GM12878 (cell line): ENCODE data around the gene DNAH9. TPM values are rescaled to one million over a fixed set of nuclear protein-coding genes. Genes with fewer than 3 reads are reported as not detected.

Experiments used
- ATAC-seq: fragments of 200-7000 bp; cut with Tn5 transposase; 3 replicates; pipeline ENCODE4 v1.9.1; 2020; ENCODE audit warnings: mild to moderate bottlenecking, moderate library complexity
- BruUV-seq: library from RNA; stranded (reverse); fragments of 400-500 nt; replicated peaks from 2 replicates; lab custom pipeline; 2021; lab: Mats Ljungman, UMichigan
- CTCF ChIA-PET: fragments of 300-600 bp; sonication (Branson Sonifier 250); formaldehyde crosslinking; extraction: SDS; loops from one replicate; lab custom pipeline; 2021; ENCODE audit warnings: inconsistent platforms; lab: Yijun Ruan, JAX
- POLR2A ChIA-PET: fragments of 350-600 bp; formaldehyde crosslinking; extraction: SDS; loops from one replicate; lab custom pipeline; 2021; ENCODE audit warnings: inconsistent platforms; lab: Charles Lee
- RAD21 ChIA-PET: fragments of 300-600 bp; sonication (Branson Sonifier 250); formaldehyde crosslinking; loops from one replicate; lab custom pipeline; 2023; ENCODE audit warnings: antibody characterized with exemption; ENCODE audit not compliant: unreplicated experiment; lab: Charles Lee
- SMC1A ChIA-PET: fragments of 300-600 bp; sonication (Branson Sonifier 250); formaldehyde crosslinking; loops from one replicate; lab custom pipeline; 2023; ENCODE audit not compliant: unreplicated experiment, uncharacterized antibody; lab: Charles Lee
- DNase-seq: peaks from one replicate; pipeline ENCODE4 v3.0.0-alpha.2; 2011; ENCODE audit warnings: low read depth, low spot score
- FAIRE-seq: peaks from 3 replicates; lab custom pipeline; 2011; peaks lifted over from hg19 to GRCh38; lab: Jason Lieb, UNC
- H2AFZ ChIP-seq: 2 replicates; pipeline ENCODE4 v1.6.0; 2011; ENCODE audit warnings: low read depth, low read length, control low read depth; ENCODE audit not compliant: control insufficient read depth
- H3K27ac ChIP-seq: 2 replicates; pipeline ENCODE4 v1.5.1; 2011; ENCODE audit warnings: control low read depth; ENCODE audit not compliant: control insufficient read depth, insufficient read depth
- H3K27me3 ChIP-seq, 2 experiments: replicated peaks in 1 of 2; 2 replicates each; pipeline versions ENCODE4 v1.6.0 to v1.6.1; 2011; ENCODE audit warnings: low read length in 1 of 2; ENCODE audit not compliant: control insufficient read depth in 2 of 2, insufficient read depth in 2 of 2
- H3K36me3 ChIP-seq, 2 experiments: 2 replicates each; pipeline ENCODE4 v1.5.1; 2011; ENCODE audit warnings: low read length in 1 of 2; ENCODE audit not compliant: control insufficient read depth in 2 of 2, insufficient read depth in 2 of 2
- H3K4me1 ChIP-seq: 2 replicates; pipeline ENCODE4 v1.6.1; 2011; ENCODE audit warnings: mild to moderate bottlenecking, low read length, moderate library complexity, mixed read lengths; ENCODE audit not compliant: control insufficient read depth, insufficient read depth
- H3K4me2 ChIP-seq: 2 replicates; pipeline ENCODE4 v1.6.0; 2011; ENCODE audit warnings: control low read depth; ENCODE audit not compliant: control insufficient read depth, insufficient read depth
- H3K4me3 ChIP-seq: fragments of 200-600 bp; sonication (generic); 2 replicates; pipeline ENCODE4 v1.5.1; 2016
- H3K79me2 ChIP-seq: 2 replicates; pipeline ENCODE4 v1.6.0; 2011; ENCODE audit warnings: low read length; ENCODE audit not compliant: control insufficient read depth, insufficient read depth
- H3K9ac ChIP-seq: 2 replicates; pipeline ENCODE4 v1.8.0; 2011; ENCODE audit warnings: low read length, control low read depth, mixed read lengths; ENCODE audit not compliant: control insufficient read depth, insufficient read depth
- H3K9me3 ChIP-seq: replicated peaks from 3 replicates; pipeline ENCODE4 v1.5.1; 2011; ENCODE audit warnings: mild to moderate bottlenecking, low read length; ENCODE audit not compliant: control insufficient read depth, insufficient read depth
- H4K20me1 ChIP-seq: 2 replicates; pipeline ENCODE4 v1.6.0; 2011; ENCODE audit not compliant: control insufficient read depth, insufficient read depth
- ASH2L ChIP-seq: fragments of 300-600, 200-600 bp; sonication (generic); IDR thresholded peaks from 2 replicates; pipeline ENCODE4 v1.6.1; 2017; ENCODE audit warnings: low read depth, mild to moderate bottlenecking, borderline replicate concordance
- BCL3 ChIP-seq: IDR thresholded peaks from 2 replicates; pipeline ENCODE4 v1.6.1; 2011; ENCODE audit warnings: borderline replicate concordance, low read depth, mild to moderate bottlenecking, moderate library complexity, low read length; ENCODE audit not compliant: insufficient read depth, poor library complexity, severe bottlenecking
- CHD2 ChIP-seq: IDR thresholded peaks from 2 replicates; pipeline ENCODE4 v1.6.1; 2011; ENCODE audit warnings: low read depth, low read length, improper control_type of control experiment, borderline replicate concordance
- CUX1 ChIP-seq: IDR thresholded peaks from 2 replicates; pipeline ENCODE4 v1.6.1; 2012; ENCODE audit warnings: improper control_type of control experiment, low read depth, low read length; ENCODE audit not compliant: insufficient replicate concordance
- E4F1 ChIP-seq: fragments of 450-650 bp; IDR thresholded peaks from 2 replicates; pipeline ENCODE4 v1.6.1; 2018; ENCODE audit warnings: borderline replicate concordance, mild to moderate bottlenecking; ENCODE audit not compliant: partially characterized antibody
- EGR1 ChIP-seq, 2 experiments: IDR thresholded peaks; 1 replicate in 1 of 2; 2 replicates in 1 of 2; pipeline ENCODE4 v1.6.1; 2011 to 2012; ENCODE audit warnings: low read depth in 2 of 2, low read length in 2 of 2, borderline replicate concordance in 1 of 2, mild to moderate bottlenecking in 1 of 2, moderate library complexity in 1 of 2
- IKZF2 ChIP-seq, 2 experiments: fragments of 450-650 bp; IDR thresholded peaks; 2 replicates each; pipeline ENCODE4 v1.6.1; 2017; ENCODE audit warnings: mild to moderate bottlenecking in 2 of 2, moderate library complexity in 2 of 2
- NR2C2 ChIP-seq: IDR thresholded peaks from 2 replicates; pipeline ENCODE4 v1.6.1; 2011; ENCODE audit warnings: borderline replicate concordance, low read depth; ENCODE audit not compliant: control insufficient read depth, insufficient read length
- NRF1 ChIP-seq: conservative IDR thresholded peaks from 2 replicates; pipeline ENCODE4 v1.6.1; 2011; ENCODE audit warnings: mild to moderate bottlenecking, low read depth, low read length, improper control_type of control experiment
- SMAD1 ChIP-seq: fragments of 450-650 bp; IDR thresholded peaks from 2 replicates; pipeline ENCODE4 v1.6.1; 2018; ENCODE audit warnings: mild to moderate bottlenecking, low read depth; ENCODE audit not compliant: partially characterized antibody
- SUZ12 ChIP-seq: fragments of 200-600 bp; sonication (generic); IDR thresholded peaks from one replicate; pipeline ENCODE4 v1.6.1; 2018; ENCODE audit warnings: antibody characterized with exemption, mild to moderate bottlenecking; ENCODE audit not compliant: unreplicated experiment
- TAF1 ChIP-seq: IDR thresholded peaks from 2 replicates; pipeline ENCODE4 v1.6.1; 2011; ENCODE audit warnings: mild to moderate bottlenecking, low read depth, low read length, borderline replicate concordance
- TCF12 ChIP-seq: IDR thresholded peaks from 2 replicates; pipeline ENCODE4 v1.6.1; 2011; ENCODE audit warnings: low read depth, mild to moderate bottlenecking, low read length
- ZNF217 ChIP-seq: fragments of 450-650 bp; IDR thresholded peaks from 2 replicates; pipeline ENCODE4 v1.6.1; 2017; ENCODE audit warnings: antibody characterized with exemption, mild to moderate bottlenecking
- WGBS: methylation state at CpG from one replicate; pipeline ENCODE4 v1.1.6; 2016; ENCODE audit warnings: low lambda C conversion rate; ENCODE audit not compliant: insufficient replicate concordance, insufficient coverage; ENCODE audit errors: missing lambda C conversion rate; 5-methylcytosine and 5-hydroxymethylcytosine counted together
- in situ Hi-C: fragments of 300-500 bp; cut with MboI; formaldehyde crosslinking; loops from 9 replicates; pipeline ENCODE4 v1.14.3; 2018; ENCODE audit warnings: mixed read lengths
- intact Hi-C: fragments of 100-400 bp; cut with micrococcal nuclease; formaldehyde crosslinking; loops from one replicate; pipeline ENCODE4 v1.14.2; 2022; ENCODE audit not compliant: unreplicated experiment
- polyA plus RNA-seq, 11 experiments: library from polyadenylated mRNA; depleted of rRNA in 4 of 11; unstranded in 6 of 11; stranded (reverse) in 5 of 11; fragments of >200 nt; fragmentation: Nextera tagmentation in 4 of 11; fragmentation: Illumina TruSeq in 1 of 11; extraction: Ambion mirVana in 4 of 11; extraction: Trizol in 1 of 11; gene quantifications; 1 replicate in 1 of 11; 2 replicates in 10 of 11; pipeline versions ENCODE4 v1.2.1 to v1.2.3, GENCODE V29; 2011 to 2016; ENCODE audit warnings: inconsistent platforms in 2 of 11, missing spikeins in 2 of 11, low read depth in 1 of 11
- total RNA-seq, 4 experiments: library from RNA; depleted of rRNA in 3 of 4; stranded (reverse); fragments of >200 nt in 3 of 4; fragmentation: Illumina TruSeq in 1 of 4; extraction: Trizol in 1 of 4; gene quantifications; 2 replicates each; pipeline versions ENCODE4 v1.2.1 to v1.2.3, GENCODE V29; 2013 to 2021

DNAH9 gene
- total and polyA plus RNA-seq, 10 of the 15 experiments (the other 5 are each of a cell fraction or from before 2014, with no cell fraction given) = 0.10 to 0.40 (median 0.19) TPM; not detected in 7

GRCh38 chr17:11908711-11909146 lies 310.5 kb downstream of the DNAH9 start (continued):
- no peak for TF ChIP-seq CUX1
- TF ChIP-seq CHD2 = no peak
- no peak for TF ChIP-seq BCL3
- no peak for TF ChIP-seq SMAD1
- TF ChIP-seq, all 136 proteins: peak for 0

GRCh38 chr17:11909348-11909747 lies 311.1 kb downstream of the DNAH9 start:
- FAIRE-seq (no peak), DNase-seq (no peak), ATAC-seq (no peak)
- SMC1A ChIA-PET = no interaction called here
- RAD21 ChIA-PET = no interaction called here
- Histone ChIP-seq H3K27ac (no peak overlapping the region), H3K4me2 (no peak overlapping the region), H4K20me1 (no peaks in the 10 kb centered on the region), H3K79me2 (no peaks in the 10 kb centered on the region), H3K4me1 (no peaks in the 10 kb centered on the region), H3K36me3 (no peaks in the 10 kb centered on the region), H3K27me3 (no peaks in the 10 kb centered on the region), H3K9me3 (no peaks in the 10 kb centered on the region), H3K9ac (no peak overlapping the region), H3K4me3 (no peak overlapping the region), H2AFZ (no peak overlapping the region)
- no TSS peak for BruUV-seq
- 2% methylated on average over 5 of the region's 5 CpGs for WGBS
- CTCF ChIA-PET = no interaction called here
- POLR2A ChIA-PET = no interaction called here
- intact Hi-C loops (no loop called here), in situ Hi-C loops (no loop called here)
- TF ChIP-seq IKZF2 (IDR thresholded peaks at IDR 0.05) (no peak), EGR1 (IDR thresholded peaks at IDR 0.05; ENCODE audit: borderline replicate concordance in 1 of 2, low read depth in 2 of 2, low read length in 2 of 2) (no peak), SUZ12 (no peak), NRF1 (no peak), ASH2L (no peak), TCF12 (no peak), E4F1 (no peak), NR2C2 (no peak), TAF1 (no peak), ZNF217 (no peak)
